Stimulated activated CD4-positive, alpha-beta T cell treated with anti-CD3 and anti-CD28 coated beads, Interleukin-2, amount 100 ng/mL, for 48 hours (primary cell): ENCODE results near the gene MGST3.
"Not testable (repeated sequence)": the region's sequence is repeated elsewhere in the genome, so short reads cannot be mapped to it uniquely, and the experiment has no call there.

Source experiments
- DNase-seq, 2 donors: peaks; one replicate each; pipeline ENCODE4 v3.0.0-alpha.2; 2020

MGST3 gene

DNA sequence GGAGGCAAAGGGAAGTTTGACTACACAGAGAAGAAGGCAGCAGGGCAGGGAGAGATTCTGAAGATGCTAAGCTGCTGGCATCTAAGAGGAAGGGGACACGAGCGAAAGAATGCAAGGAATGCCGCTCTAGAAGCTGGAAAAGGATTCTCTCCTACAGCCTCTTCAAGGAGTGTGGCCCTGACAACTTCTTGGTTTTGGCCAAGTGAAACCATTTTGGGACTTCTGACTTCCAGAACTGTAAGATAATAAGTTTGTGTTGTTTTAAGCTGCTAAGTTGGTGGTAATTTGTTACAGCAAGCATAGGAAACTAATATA is 28.5 kb downstream of the MGST3 start:
- no peak for DNase-seq

DNA sequence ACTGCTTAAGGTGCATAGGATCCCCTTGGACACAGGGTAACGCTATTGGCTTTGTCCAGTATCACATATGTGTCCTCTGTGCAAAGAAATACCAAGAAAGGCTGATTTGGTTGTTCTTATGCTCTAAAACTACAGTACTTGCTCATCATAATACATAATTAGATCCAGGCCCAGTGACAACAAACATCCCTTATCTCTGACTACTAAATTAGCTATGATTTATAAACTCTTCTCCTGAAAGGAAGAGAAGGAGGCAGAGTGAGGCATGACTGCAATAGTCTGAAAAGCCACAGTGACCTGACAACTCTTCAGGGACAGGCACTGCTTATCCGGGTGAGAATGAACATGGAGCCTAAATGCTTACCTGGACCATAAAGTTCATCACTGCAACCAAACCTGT is 30.7 kb downstream of the MGST3 start:
- no peak for DNase-seq

DNA sequence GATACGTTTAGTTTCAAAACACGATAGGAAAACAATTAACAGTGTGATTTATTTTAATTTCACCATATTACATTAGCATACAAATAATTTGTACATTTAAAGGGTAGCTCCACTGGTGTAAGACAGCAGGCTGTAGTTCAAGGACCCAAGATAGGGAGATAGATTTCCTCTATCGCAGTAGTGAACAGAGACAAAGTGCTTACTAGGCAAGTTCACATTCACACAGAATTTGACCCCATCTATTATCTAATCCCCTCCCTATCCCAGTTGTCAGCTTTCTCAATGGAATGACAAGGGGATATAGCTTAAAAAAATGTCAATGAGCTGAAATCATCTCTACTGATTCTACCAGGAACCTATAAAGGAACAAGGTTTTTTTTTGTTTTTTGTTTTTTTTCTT is 31.2 kb downstream of the MGST3 start:
- DNase-seq, result no peak

DNA sequence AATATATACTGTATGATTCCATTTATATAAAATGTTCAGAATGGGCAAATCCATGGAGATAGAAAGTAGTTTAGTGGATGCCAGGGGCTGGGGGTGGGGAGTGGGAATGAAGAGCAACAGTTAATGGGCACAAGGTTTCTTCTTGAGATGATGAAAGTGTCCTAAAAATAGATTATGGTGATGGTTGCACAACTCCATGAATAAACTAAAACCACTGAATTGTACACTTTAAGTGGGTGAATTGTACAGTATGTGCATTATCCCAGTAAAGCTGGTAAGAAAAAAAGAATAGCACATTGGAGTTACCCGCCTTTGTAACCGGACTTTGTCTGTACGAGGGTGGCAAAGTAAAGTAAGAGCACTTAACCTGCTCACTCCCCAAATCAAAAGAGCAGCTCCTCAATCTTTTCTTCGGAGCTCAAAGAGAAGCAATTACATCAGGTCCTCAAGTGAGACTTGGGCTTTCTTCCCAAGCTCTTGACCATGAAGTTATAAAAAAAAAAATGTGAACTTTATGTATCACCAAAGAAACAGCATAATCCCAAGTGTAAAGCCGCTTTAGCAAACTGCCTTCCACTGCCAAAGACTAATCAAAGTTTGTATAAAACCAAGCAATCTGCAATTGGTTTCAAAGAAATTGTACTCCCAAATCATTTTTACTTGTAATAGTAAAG is 35.3 kb downstream of the MGST3 start:
- no peak for DNase-seq

DNA sequence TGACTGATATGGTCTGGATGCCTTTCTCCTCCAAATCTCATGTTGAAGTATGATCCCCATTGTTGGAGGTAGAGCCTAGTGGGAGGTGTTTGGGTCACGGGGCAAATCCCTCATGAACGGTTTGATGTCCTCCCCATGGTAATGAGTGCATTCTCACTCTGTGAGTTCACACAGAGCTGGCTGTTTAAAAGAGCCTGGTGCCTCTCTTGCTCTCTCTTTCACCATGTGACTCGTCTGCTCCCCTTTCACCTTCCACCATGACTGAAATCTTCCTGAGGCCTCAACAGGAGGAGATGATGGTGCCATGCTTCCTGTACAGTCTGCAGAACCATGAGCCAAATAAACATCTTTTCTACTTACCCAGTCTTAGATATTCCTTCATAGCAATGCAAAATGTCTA is 37.1 kb downstream of the MGST3 start:
- DNase-seq, result no peak

DNA sequence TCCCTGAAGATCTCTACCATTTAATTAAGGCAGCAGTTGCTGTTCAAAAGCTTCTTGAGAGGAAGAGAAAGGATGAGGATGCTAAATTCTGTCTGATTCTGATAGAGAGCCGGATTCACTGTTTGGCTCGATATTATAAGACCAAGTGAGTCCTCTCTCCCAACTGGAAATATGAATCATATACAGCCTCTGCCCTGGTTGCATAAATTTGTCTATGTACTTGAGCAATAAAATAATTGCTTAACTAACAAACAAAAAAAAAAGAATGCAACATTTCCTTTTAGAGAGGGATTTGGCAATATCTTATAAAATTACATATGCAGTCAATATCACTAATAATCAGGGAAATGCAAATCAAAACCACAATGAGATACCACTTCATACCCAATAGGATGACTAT is 40.5 kb downstream of the MGST3 start:
- no peak for DNase-seq

DNA sequence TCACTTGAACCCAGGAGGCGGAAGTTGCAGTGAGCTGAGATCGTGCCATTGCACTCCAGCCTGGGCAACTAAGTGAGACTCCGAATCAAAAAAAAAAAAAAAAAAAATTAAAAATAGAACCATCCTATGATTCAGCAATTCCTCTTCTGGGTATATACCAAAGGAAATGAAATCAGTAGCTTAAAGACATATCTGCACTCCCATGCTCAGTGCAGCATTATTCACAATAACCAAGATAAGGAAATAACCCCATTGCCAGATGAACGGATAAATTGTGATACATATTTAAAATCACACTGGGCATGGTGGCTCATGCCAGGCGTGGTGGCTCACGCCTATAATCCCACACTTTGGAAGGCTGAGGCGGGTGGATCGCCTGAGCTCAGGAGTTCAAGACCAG is 43.6 kb downstream of the MGST3 start:
- no peak for DNase-seq

DNA sequence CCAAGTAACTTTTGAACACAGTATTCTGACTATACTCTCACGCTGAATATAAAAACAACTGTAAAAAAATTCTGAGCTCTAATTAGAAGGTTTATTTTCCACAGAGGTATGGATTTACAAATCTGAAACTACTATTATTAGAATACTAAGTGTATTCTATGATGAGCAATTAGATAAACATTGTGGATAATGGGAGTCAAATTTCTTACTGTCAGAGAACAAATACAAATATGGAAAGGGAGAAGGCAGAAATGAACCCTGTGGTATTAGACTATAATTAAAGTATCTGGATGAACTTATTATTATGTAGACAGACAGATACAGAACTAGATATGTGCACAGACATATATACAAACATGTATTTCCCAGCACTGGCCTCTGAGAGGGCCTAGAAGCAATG is 44.8 kb downstream of the MGST3 start:
- DNase-seq, result no peak

DNA sequence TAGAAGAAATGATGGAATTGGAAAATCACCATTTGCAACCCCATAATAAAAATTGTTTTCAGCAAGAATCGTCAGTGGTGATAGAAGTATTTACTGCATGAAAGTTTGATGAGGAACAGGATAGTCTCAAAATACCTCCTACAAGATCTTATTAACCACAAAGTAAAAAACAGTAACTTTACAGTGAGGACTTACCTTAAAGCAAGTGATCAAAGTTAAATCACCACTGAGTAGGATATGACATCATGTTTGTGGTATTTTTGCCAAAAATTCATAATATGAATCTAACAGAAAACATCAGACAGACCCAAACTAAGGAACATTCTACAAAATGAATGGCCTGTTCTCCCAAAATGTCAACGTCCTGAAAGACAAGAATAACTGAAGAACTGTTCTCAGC is 47.5 kb downstream of the MGST3 start:
- no peak for DNase-seq

DNA sequence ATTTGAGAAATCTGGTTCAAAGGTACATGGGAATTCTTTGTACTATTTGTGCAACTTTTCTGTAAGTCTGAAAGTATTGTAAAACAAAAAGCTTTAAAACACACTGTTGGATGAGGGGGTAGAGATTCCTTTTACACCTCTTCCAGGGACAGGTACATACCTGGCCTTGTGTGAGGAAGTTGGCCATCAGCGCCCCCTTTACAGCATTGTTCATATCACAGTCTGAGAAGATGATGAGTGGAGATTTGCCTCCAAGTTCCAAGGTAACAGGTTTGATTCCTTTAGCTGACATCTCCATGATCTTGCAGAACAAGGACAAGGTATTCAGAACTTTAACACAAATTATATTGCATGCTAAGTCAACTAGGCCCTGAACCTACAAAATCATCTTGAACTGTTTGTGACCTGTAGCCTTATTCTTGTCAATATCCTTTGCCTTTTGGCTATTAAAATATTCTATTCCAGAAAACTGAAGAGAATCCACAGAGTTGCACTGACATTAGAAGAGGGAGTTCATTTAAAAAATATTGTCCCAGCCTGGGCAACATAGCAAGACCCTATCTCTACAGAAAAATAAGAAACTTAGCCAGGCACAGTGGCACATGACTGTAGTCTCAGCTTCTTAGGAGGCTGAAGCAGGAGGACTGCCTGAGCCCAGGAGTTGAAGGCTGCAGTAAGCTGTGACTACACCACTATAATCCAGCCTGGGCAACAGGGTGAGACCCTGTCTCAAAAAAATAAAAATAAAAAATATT is 48.4 kb downstream of the MGST3 start:
- DNase-seq, result no peak

DNA sequence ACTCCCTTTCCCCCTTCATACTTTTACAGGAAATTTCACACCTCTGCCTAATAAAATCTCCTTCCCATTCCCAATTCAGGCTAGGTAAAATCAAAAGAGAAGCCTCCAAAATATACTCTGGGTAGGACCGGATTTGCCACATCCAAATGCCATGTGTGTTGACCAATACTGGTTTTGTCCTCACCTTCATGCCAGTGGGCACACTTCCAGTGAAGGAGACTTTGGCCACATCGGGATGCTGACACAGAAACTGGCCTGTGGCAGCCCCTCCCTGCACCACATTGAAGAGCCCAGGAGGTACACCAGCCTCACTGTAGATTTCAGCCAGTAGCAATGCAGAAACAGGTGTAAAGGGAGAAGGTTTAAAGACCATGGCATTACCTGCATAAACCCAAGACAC is 49.3 kb downstream of the MGST3 start:
- DNase-seq, result no peak

DNA sequence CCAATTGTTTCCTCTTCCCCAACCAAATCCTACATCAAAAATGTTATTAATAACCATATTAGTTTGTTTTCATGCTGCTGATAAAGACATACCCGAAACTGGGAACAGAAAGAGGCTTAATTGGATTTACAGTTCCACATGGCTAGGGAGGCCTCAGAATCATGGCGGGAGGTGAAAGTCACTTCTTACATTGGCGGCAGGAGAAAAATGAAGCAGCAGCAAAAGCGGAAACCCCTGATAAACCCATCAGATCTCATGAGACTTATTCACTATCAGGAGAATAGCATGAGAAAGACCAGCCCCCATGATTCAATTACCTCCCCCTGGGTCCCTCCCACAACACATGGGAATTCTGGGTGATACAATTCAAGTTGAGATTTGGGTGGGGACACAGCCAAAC is 49.7 kb downstream of the MGST3 start:
- not testable (repeated sequence) for DNase-seq

DNA sequence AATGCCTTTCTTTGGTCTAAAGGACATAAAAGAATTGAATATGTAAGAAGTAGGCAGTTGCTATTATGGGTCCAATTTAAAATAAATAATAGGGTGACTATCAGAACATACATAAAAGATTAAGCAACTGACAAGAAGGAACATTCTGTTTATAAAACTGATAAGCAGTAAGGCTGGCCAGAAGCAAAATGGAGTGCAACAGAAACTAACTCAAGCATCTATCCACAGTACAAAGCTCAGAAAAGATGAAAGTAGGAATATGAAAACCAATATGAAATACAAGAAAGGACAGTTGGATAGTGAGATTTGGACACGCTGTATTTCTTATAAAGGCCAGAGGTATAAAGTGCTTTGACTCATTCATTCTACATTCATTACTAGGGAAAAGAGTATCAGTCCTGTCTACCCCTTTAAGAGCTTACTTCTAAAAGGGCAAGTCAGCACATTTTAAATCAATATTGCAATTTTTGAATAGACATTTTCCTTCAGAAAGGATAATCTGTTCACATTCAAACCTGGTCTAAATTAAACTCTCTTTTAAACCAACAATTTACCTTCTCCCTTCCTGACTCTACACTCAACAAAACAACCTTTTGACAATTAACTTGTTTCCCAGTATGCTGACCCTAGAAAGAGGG is 52.9 kb downstream of the MGST3 start:
- no peak for DNase-seq

DNA sequence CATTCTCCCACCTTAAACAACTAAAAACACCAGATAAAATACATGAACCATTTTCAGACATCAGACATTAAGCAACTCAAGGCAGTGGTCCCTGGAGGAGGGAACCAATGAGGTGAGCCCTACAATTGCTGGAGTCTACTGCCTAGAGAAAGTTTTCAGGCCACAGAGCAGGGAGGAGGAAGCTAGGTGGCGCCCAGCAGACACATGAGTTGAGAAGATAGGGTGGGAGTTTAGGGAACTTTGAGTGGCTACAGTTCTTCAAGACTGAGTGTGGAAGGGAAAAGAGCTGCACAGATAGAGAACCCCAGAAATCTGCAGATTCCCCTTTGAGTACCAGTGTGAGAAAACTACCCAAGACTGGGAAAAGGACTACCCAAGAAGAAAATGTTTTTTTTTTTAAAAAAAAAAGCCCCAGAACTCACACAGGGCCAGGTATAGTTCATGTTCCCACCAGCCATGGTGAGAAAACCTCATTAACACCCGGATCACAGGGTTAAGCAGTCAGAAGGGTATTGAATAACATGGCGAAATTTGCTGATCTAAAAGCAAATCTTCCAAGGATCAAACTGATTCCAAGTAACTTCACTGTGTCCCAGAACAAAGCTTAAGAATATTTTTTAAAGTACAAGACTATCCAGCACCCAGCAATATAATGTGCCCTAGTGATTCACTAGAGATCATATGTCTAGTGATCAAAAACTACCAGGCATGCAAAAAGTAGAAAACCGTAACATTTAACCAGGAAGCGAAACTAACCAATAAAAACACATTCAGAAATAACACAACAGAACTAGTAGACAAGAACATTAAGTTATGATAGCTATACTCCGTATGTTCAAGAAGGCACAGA is 55.3 kb downstream of the MGST3 start:
- no peak for DNase-seq

DNA sequence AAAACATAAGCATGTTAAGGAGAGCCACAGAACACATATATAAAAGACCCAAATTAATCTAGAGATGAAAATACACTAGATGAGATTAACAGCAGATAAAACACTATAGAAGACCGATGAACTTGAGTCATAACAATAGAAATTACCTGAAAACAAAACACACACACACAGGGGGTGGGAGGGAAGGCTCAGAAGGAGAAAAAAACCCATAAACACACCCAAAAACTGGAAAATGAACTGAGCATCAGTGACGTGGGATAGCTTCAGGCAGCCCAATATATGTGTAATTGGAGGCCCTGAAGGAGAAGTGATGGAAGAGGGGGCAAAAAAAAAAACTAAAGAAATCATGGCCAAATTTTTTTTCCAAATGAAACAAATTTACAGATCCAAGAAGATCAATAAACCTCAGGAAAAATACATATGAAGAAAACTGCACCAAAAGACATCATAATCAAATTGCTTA is 56.0 kb downstream of the MGST3 start:
- DNase-seq, result no peak

DNA sequence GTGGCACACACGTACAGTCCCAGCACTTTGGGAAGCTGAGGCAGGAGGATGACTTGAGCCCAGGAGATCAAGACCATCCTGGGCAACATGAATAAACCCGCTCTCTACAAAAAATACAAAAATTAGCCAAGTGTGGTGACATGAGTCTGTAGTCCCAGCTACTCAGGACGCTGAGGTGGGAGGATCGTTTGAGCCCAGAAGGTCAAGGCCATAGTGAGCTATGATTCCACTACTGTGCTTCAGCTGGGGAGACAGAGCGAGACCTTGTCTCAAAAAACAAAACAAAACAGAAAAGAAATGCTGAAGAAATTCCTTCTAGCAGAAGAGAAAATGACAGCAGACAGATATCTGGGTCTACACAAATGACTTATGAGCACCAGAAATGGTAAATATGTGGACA is 57.0 kb downstream of the MGST3 start:
- DNase-seq, result no peak

DNA sequence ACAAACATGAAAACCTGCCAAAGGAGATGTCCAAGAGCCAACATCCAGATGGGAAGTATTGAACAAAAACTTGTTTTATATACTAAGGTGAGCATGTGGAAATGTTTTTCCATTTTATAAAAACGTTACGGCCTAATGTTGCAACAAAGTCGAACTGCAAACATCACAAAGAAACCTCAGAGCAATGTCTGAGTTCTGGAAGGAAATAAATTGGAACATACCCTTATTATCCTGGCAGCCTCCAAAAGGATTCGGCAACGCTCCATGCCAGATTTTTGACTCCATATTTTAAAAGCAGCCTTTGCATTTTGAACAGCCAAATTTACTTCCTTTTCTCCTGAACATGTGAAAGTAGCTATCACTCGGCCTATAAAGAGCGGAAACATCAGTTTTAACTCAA is 64.0 kb downstream of the MGST3 start:
- no peak for DNase-seq

DNA sequence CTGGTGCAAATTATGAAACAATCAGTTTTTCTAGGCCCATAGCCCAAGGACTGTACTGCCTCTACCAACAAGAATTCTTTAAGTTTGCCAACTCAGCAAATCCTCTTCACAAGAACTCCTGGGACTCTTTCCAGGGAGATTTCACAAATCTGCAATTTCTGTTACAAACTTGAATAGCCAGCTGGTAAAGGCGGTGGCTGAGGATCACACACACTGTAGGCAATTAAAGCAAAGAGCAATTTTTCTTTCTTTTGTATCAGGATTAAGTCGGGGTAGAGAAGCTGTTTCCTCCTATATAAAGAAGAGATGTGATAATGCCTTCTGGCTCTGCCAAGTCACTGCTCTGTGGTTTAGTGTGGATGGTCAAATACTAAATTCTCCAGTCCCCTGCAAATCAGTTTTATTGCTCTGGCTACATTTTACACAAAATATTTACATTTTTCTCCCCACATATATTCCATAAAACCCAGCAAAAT is 65.6 kb downstream of the MGST3 start:
- DNase-seq, result no peak

DNA sequence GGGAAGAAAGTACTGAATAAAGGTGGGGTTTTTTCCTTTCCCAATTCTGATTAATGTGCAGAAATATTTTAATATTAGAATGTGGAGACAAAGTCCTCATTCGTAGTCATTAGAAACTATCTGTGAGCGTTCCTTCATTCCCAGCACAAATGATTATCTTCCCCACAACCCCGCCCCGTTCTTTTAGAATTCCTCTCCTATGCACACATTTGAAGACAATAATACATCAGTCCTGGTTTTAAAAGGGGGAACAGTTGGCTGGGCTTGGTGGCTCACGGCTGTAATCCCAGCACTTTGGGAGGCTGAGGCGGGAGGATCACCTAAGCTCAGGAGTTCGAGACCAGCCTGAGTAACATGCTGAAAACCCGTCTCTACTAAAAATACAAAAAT is 66.5 kb downstream of the MGST3 start:
- DNase-seq, result no peak

DNA sequence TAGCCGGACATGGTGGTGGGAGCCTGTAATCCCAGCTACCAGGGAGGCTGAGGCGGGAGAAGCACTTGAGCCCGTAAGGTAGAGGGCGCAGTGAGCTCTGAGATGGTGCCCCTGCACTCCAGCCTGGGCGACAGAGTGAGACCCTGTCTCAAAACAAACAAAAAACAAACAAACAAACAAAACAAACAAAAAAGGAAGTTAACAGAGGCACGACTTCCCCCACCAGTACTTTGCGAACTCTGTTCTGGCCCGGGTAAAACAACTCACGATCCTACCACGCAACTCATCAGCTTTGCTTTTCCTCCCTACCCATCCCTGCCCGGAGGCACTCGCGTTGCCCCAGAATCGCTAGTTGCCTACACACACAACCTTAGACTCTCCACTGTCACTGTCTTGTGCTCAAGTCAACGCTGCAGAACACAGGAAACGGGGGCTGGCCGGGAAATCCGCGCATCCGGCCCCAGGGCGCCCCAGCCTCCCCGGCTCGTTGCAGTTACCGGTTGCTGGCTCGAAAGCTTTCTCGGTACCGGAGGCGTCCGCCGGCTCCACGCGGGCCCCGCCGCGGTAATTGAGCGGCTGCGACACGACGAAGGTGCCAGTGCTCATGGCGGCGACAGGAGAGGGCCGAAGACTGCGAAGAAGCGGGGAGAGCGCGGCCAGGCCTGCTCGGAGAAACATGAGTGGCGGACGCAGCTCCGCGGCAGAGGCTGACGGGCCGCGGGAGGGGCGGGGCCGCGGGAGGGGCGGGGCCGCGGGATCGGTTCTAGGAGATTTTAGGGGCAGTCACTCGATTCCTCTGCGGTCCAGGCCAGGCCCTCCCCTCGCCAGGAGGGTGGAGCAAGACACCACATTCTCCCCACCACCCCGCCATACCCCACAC is 67.1 kb downstream of the MGST3 start, which contains the start of gene ALDH9A1:
Gene ALDH9A1 (minus strand): TSS at position 682 of the 880 bp plus-strand sequence. CDS start 4 bp downstream, at position 678.
- DNase-seq, result peak; percentile 77 to 84

DNA sequence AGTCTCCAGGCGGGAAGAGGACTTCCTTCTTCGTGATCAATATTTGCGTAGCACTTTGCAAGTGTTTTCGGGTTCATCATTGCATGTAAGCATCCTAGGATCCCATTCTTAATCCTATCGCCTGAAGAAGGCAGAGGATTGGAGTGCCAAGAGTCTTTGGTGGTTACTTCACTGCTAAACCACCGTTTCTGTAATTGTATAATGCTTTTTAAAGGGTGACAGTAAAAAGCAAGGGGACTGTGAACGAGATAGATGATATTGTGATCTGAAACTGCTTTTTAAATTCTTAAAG is 67.7 kb downstream of the MGST3 start:
- no peak for DNase-seq

DNA sequence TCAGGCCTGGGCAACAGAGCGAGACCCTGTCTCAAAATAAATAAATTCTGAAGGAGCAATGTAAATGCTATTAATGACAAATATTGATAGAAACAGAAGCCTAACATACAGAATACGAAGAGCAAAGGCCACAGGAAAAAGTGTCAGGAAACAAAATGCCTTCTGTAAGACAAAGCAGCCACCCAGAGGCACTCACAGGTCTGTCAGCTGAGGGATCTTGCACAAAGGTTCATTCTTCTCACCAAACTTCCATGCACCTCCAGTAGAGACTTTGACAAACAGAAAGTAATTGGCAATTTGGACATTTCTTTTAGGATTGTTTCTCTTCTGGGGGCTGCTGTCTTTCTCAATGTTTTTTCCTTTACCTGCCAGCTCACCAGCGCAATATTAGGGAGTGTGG is 68.5 kb downstream of the MGST3 start:
- no peak for DNase-seq
